GM21717 (cell line): ENCODE measurements around the gene ERICH6B.

Experiments used
- ATAC-seq: cut with Tn5 transposase; IDR thresholded peaks from one replicate; pipeline ENCODE4 v1.9.1; 2021; ENCODE audit warnings: mild to moderate bottlenecking, moderate library complexity; ENCODE audit not compliant: unreplicated experiment

ERICH6B gene

DNA sequence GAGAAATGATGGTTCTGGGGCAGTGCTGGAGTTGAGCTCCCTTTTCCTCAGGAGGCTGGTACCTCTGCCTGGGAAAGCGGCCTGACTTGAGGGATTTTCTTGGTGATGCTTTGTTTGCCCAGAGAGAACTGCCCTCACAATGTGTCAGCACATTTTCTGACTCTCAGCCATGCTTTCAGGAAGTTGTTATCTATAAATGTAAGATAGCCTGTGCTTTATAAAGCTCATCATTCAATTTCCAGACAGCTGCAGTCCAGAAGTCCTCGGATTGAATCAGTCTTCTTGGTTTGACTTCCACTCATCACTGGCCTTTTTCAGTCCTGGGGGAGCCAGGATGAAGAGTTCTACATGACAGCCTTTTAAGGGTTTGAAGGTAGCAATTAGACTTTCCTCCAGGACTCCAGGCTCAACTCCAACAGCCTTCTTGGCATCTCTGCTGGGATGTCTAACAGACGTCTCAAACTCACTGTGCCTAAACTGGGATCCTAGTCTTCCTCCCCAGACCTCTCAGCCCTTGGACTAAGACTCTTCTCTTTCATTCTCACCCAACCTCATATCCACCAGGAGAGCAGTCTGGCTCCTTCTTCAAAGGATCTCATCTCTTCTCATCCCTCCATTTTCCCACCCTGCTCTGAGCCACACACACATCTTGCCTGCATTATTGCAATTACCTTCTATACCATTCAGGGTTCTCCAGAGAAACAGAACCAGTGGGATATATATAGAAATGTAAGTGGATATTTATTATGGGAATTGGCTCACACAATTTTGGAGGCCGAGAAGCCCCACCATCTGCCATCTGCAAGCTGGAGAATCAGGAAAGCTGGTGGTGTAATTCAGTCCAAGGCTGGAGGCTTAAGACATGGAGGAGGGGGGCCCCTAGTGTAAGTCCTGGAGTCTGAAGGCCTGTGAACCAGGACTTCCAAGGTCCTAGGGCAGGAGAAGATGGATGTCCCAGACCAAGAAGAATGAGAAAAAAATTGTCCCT is 13.1 kb downstream of the ERICH6B start:
- no peak for ATAC-seq

- ATAC-seq, result no peak
Measured at GRCh38 chr13:45601680-45602079, 13.9 kb downstream of the ERICH6B start.

- no peak for ATAC-seq
Measured at GRCh38 chr13:45598597-45598996, 16.9 kb downstream of the ERICH6B start.

GRCh38 chr13:45596800-45597475 is 18.6 kb downstream of the ERICH6B start:
- ATAC-seq, result no peak

- ATAC-seq, result no peak
Measured at GRCh38 chr13:45595965-45596364, 19.6 kb downstream of the ERICH6B start.

DNA sequence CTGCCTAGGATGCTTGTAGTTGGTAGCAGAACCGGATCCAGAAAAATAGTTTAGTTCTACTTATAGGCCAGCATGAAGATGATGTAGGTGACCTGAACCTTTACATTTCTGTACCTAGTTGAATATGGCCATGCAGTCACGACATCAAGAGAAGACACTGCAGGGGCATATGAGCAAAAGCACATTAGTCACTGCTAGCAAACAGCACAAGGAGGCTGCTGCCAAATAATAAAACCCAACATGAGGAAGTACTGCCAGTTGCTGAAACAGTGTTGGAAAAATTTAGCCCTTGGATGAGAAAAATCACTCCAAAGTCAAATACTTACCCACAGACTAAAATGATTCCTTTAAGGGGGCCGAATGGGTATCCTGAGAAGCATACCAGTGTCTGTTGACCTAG is 20.8 kb downstream of the ERICH6B start:
- no peak for ATAC-seq

DNA sequence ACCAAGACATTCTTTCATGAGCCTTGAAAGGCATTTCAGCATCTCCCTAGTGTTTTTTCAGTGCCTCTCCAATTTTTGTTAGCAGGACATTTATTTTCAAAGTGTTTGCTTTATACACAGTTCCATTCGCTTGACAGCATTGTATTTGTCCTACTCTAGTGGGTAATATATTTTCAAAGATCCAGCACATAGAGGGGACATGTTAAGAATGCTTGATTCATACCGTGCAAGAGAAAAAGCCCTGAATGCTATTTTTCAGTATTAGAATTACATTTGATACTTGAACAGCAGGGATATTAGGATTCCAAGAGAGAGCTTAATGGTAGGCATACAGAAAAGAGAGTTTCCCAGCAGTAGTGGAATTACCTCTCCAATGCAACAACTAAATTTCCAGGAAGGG is 21.3 kb downstream of the ERICH6B start:
- ATAC-seq, result no peak

DNA sequence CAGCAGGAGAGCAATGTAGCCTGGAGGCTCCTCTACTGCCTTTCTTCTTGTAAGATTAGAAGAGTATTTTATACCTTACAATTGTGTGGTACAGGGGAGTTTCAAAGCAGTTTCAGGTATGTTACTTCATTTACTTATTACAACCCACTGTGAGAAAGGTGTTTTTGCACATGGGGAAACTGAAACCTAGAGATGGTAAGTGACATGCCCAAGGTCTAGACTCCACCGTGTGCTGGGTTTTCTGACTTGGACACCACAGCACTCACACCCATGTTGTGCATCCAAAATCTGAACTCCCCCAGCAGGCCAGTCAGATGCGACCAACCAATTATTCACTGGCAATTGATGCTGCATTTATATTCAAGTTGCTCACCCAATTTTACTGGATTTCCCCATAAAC is 22.8 kb downstream of the ERICH6B start:
- ATAC-seq, result peak; percentile 59

DNA sequence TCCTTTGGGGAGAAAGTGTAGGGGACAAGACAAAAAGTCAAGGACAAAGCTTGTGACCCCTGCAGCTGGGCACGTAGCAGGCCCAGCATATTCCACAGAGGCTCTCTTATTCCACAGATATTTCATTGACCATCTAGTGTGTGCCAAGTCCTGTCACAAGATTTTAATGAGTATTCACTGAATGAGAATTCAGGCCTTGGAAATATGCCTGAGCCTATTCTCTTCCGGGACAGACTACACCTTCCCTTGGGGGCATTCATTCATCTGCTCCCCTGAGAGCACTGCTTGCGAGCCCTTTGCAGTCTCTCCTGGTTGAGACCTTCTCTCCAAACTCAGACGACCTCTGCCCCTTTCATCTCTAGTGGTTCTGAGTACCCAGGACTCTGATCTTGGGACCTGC is 25.5 kb downstream of the ERICH6B start:
- ATAC-seq, result no peak

DNA sequence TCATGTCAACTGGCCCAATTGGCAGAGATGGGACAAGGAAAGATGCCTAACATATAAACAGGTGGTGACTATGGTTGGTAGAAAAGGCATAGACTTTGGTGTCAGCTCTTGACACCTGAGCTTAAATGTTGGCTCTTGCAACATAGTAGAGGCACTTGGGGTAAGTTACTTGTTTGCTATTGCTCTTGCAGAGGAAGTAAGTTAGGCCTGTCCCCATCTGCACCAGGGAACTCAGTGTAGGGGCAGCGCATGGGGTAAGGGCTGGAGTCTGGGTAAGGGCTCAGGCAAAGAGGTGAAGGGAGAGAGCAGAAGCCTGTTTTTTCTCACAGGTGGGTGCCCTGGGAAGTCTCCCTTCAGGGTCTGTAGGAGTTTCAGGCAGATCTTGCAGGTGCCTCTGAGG is 27.6 kb downstream of the ERICH6B start:
- no peak for ATAC-seq

DNA sequence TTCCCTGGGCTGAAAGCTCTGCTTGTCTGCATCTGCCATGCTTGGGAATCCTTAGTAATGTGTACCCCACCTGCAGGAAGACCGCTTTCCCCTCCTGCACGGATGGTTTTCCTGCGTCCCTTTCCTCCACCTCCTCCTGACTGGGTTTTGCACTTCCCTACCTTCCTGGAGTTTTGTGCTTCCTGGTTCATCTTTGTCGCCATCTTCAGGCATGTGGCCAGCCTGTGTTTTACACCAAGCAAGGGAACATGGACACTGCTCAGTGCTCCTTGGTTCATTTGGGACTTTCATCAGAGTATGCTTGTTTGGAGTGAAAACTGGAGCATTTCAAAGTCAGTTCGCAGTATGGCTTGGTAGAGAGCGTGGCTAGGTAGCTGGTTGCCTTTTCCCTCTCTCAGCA is 30.7 kb downstream of the ERICH6B start:
- no peak for ATAC-seq

DNA sequence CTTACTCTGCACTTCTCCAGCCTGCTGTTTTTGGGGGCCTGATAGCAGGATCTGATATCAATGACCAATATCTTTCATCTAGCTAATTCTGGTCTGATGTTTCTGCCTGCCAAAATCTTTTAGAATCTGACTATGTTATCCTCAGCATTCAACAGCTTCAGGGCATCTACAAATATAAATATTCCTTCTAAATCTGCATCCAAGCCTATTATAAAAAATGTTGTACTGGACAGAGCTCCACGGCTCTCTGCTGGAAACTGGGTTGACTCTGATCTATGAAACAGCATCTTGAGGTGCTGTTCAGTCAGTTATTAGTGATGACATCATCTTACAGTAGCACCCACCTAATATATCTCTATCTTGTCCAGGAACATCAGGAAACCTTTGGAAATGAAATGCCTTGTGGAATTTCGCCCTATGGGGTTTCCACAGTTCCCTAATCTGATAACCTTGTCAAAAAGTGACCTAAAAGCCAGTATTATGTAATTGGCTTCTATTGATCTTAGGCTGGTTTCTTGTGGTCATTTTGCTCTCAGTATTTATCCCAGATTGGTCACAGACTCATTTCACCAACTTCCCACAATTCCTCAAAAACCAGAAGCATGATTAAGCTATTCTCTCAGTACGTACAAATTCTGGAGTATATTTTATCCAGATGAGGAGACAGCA is 33.0 kb downstream of the ERICH6B start:
- no peak for ATAC-seq

GRCh38 chr13:45576466-45576865 is 39.1 kb downstream of the ERICH6B start:
- no peak for ATAC-seq

- ATAC-seq, result no peak
Measured at GRCh38 chr13:45575830-45576180, 39.7 kb downstream of the ERICH6B start.

- ATAC-seq, result no peak
Measured at GRCh38 chr13:45575146-45575829, 40.3 kb downstream of the ERICH6B start.

DNA sequence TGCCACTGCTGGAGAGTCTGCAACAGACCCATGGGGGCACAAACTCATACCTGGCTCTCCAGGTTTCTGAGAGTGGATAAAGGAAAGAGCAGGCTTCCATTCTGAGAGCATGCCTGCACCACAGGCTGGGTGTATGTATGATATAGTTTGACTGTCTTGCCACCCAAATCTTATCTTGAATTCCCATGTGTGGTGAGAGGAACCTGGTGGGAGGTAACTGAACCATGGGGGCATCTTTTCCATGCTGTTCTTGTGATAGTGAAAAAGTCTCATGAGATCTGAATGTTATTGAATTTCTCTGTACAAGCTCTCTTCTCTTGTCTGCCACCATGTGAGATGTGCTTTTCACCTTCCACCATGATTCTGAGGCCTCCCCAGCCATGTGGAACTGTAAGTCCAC is 50.2 kb downstream of the ERICH6B start:
- ATAC-seq, result no peak

DNA sequence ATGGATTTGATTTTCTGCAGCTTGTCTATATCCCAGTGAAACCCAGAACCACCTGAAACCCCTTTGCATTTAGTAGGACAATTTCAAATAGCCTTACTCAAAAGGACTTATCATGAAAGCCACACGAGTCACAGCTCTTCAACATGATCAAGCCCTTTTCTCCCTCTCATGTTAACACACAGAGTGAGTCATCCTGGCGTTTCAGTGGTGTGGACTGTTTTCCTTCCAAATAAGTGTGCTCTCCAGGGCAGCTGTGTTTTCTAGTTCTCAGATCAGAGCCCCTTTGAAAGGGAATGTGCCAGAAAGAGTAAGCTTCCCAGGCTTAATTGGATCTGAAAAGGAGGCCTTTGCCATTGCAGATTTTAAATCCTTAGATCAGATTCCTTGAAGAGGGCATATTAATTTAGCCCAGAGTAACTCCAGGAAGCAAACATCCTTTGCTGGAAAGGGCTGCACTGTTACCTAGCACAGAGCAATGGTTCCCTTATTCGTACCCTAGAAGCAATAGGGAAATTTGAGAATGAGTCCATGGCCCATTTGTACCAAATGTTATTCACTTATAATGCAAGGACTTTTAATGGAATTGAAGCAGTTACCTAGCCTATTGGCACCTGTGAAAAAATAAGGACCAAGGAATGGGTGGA is 51.3 kb downstream of the ERICH6B start:
- ATAC-seq, result no peak

DNA sequence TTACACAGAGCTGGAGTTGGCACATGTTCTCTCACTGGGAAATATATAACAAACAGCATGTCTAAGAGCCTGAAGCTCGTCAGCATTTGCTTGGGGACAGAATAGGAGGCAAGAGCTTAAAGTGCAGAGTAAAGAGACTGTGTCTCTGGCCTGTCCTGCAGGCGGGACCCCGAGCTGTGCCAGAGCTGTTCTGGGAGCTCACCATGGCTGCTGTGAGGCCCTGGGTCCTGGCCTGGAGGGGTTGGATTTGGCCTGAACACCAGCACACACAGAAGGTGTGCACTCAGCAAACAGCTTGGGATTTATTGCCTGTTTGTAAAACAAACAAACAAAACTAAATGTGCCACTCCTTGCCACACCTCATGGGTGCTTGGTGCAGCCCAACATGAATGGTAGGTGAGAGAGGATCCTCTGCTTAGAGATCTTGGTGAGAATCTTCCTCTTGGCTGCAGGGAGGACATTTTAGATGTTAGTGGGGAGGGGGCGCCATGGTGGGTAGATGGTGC is 60.9 kb downstream of the ERICH6B start:
- ATAC-seq, result no peak

- ATAC-seq, result no peak
Measured at GRCh38 chr13:45548281-45548680, 67.3 kb downstream of the ERICH6B start.

GRCh38 chr13:45546410-45546765 is 69.2 kb downstream of the ERICH6B start:
- no peak for ATAC-seq
